Spleen (tissue), 11 donors: Measurements from ENCODE around the gene RNGTT. TPM values are rescaled to one million over a fixed set of nuclear protein-coding genes. Genes with fewer than 3 reads are reported as not detected.

Source experiments
- DNase-seq: peaks from one replicate; pipeline ENCODE4 v3.0.0-alpha.2; 2020
- H3K27ac ChIP-seq, 8 donors: fragments of 200-600 bp; sonication (generic) in 7 of 8; 1 replicate in 4 of 8; 2 replicates in 4 of 8; pipeline versions ENCODE4 v1.5.0 to v1.8.0; 2016 to 2021; ENCODE audit warnings: inconsistent platforms in 4 of 8, mild to moderate bottlenecking in 4 of 8, moderate library complexity in 1 of 8
- H3K27me3 ChIP-seq, 7 donors: fragments of 200-600 bp; sonication (generic) in 6 of 7; replicated peaks in 1 of 7; 1 replicate in 4 of 7; 2 replicates in 3 of 7; pipeline versions ENCODE4 v1.5.0 to v1.8.0; 2016 to 2021; ENCODE audit warnings: inconsistent platforms in 3 of 7, mild to moderate bottlenecking in 1 of 7
- H3K36me3 ChIP-seq, 6 donors: fragments of 200-600 bp; sonication (generic) in 5 of 6; 1 replicate in 4 of 6; 2 replicates in 2 of 6; pipeline versions ENCODE4 v1.5.0 to v1.8.0; 2016 to 2021; ENCODE audit warnings: inconsistent platforms in 2 of 6
- H3K4me1 ChIP-seq, 6 donors: fragments of 200-600 bp; sonication (generic) in 5 of 6; 1 replicate in 3 of 6; 2 replicates in 3 of 6; pipeline versions ENCODE4 v1.5.0 to v1.8.0; 2016 to 2021; ENCODE audit warnings: inconsistent platforms in 3 of 6
- H3K4me3 ChIP-seq, 8 donors: fragments of 200-600 bp; sonication (generic) in 7 of 8; 1 replicate in 4 of 8; 2 replicates in 4 of 8; pipeline versions ENCODE4 v1.5.0 to v1.8.0; 2016 to 2021; ENCODE audit warnings: inconsistent platforms in 4 of 8, mild to moderate bottlenecking in 4 of 8, moderate library complexity in 2 of 8
- H3K9me3 ChIP-seq, 8 donors: fragments of 200-600 bp; sonication (generic) in 7 of 8; 1 replicate in 4 of 8; 2 replicates in 4 of 8; pipeline versions ENCODE4 v1.5.0 to v1.8.0; 2016 to 2021; ENCODE audit warnings: inconsistent platforms in 4 of 8
- POLR2A ChIP-seq, 3 donors: fragments of 450-650 bp; IDR thresholded peaks; one replicate each; pipeline ENCODE4 v1.5.1; 2017; ENCODE audit warnings: antibody characterized with exemption in 3 of 3, mild to moderate bottlenecking in 1 of 3
- POLR2AphosphoS5 ChIP-seq, 3 donors: sonication (generic); formaldehyde crosslinking; IDR thresholded peaks; one replicate each; pipeline ENCODE4 v1.5.1; 2017; ENCODE audit warnings: antibody characterized with exemption in 3 of 3
- WGBS, 5 donors: extraction: QIAGEN DNeasy Blood & Tissue Kit in 3 of 5; methylation state at CpG; one replicate each; pipeline versions ENCODE4 v1.1.5 to v1.1.7; 2013 to 2018; 5-methylcytosine and 5-hydroxymethylcytosine counted together
- intact Hi-C: fragments of 100-400 bp; cut with DNase I; formaldehyde crosslinking; loops from one replicate; pipeline ENCODE4 v1.15.0; 2023; ENCODE audit warnings: low total_unique reads
- polyA plus RNA-seq, 3 donors: library from polyadenylated mRNA; stranded (reverse); fragments of 200-250 nt; gene quantifications; one replicate each; pipeline ENCODE4 v1.2.1, GENCODE V29; 2013
- total RNA-seq, 7 donors: library from RNA; depleted of rRNA in 3 of 7; stranded (reverse); fragments of >200 nt in 3 of 7; fragmentation: NEBNext Ultra II Directional in 4 of 7; extraction: Animal tissue kit (Norgen Biotek cat#: 25700) in 4 of 7; gene quantifications; one replicate each; pipeline versions ENCODE4 v1.1.0 to v1.2.1, GENCODE V29; 2016 to 2021
- TF ChIP-seq, protein P1 (sequence below), 11 experiments: fragments of 200-600 bp in 7 of 11; fragments of 450-650 bp in 4 of 11; sonication (generic) in 4 of 11; IDR thresholded peaks in 8 of 11; conservative IDR thresholded peaks in 3 of 11; 1 replicate in 7 of 11; 2 replicates in 4 of 11; pipeline versions ENCODE4 v1.4.0 to v1.8.0; 2016 to 2021; ENCODE audit warnings: antibody characterized with exemption in 11 of 11, inconsistent platforms in 4 of 11, mild to moderate bottlenecking in 1 of 11
- donor health status: healthy with polysubstance abuse.
- donor health status: DM: no; HTN: no; CAD: no; lungs with moderate emphysema.
- donor health status: DM: no; HTN: no; CAD: no.
- donor health status: Bipolar disorder and iron deficiency.
- donor health status: healthy.
- donor health status: DM: no; HTN: no; CAD: no.
- donor health status: DM: yes; HTN: yes; CAD: no.

Gene RNGTT
- total and polyA plus RNA-seq, 10 donors = 9.4 to 27.1 (median 17.6) TPM

DNA sequence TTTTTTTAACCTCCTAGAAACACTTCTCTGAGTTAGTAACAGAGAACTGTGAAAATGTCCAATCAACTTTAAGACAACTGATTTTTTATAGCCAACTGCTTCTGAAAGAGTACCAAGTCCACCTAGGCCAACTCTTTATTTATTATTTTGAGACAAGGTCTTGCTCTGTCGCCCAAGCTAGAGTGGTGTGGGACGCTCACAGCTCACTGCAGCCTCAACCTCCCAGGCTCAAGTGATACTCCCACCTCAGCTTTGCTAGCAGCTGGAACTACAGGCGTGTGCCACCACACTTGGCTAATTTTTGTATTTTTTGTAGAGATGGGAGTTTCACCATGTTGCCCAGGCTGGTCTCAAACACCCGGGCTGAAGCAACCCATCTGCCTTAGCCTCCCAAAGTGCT, 331.6 kb downstream of the RNGTT start:
- H3K4me3 ChIP-seq = no peak overlapping the region

DNA sequence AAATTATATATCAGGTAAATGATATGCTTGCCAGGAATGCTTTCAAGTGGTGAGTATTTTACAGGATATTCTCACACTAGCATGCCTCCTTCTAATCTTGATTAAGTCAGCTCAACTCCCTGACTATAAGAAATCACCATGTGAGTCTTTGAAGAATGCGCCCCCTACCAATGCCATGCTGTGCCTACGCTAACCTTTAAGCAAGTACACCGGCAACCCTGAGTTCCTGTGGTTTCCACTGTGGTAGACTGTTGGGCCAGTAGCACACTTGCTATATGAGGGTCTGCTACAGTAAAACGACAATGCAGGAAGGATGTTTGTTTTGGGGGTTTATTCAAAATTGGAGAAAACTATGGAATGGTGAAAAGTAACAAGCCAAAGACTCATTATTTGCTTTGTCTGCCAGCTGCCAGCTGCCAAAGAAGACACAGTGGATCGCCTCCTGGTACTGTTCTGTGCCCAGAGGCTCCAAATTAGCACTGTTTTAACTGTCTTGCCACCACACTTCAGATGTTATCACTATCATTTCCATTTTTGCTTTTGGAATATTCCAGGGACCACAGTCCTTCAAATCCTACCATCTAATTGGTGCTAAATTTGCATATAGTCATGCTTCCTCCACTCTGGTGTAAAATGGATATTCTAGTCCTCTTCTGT, 333.5 kb downstream of the RNGTT start:
- Histone ChIP-seq H3K27me3 (no peaks in the 10 kb centered on the region), H3K4me3 (no peak overlapping the region), H3K27ac (no peak overlapping the region), H3K4me1 (no peaks in the 10 kb centered on the region), H3K36me3 (no peaks in the 10 kb centered on the region), H3K9me3 (no peaks in the 10 kb centered on the region)
- 45 to 57% (median 50%) methylated on average over 5 of the region's 5 CpGs for WGBS, 5 donors
- DNase-seq = no peak
- intact Hi-C loops = no loop called here
- TF ChIP-seq, protein P1, sequence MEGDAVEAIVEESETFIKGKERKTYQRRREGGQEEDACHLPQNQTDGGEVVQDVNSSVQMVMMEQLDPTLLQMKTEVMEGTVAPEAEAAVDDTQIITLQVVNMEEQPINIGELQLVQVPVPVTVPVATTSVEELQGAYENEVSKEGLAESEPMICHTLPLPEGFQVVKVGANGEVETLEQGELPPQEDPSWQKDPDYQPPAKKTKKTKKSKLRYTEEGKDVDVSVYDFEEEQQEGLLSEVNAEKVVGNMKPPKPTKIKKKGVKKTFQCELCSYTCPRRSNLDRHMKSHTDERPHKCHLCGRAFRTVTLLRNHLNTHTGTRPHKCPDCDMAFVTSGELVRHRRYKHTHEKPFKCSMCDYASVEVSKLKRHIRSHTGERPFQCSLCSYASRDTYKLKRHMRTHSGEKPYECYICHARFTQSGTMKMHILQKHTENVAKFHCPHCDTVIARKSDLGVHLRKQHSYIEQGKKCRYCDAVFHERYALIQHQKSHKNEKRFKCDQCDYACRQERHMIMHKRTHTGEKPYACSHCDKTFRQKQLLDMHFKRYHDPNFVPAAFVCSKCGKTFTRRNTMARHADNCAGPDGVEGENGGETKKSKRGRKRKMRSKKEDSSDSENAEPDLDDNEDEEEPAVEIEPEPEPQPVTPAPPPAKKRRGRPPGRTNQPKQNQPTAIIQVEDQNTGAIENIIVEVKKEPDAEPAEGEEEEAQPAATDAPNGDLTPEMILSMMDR (IDR thresholded peaks at IDR 0.05 in 8 of 11, conservative IDR thresholded peaks at IDR 0.05 in 3 of 11) = peak in 2 of 11 experiments; percentile 12 to 17
- TF ChIP-seq POLR2A (IDR thresholded peaks at IDR 0.05) = no peak

More for the DNA sequence above, 331.6 kb downstream of the RNGTT start:
- intact Hi-C loops = no loop called here
- H3K27me3 ChIP-seq = no peaks in the 10 kb centered on the region
- no peak overlapping the region for H3K27ac ChIP-seq
- TF ChIP-seq POLR2AphosphoS5 (IDR thresholded peaks at IDR 0.05) (no peak), POLR2A (IDR thresholded peaks at IDR 0.05) (no peak)
- TF ChIP-seq, protein P1 (IDR thresholded peaks at IDR 0.05 in 8 of 11, conservative IDR thresholded peaks at IDR 0.05 in 3 of 11) = no peak
- no peaks in the 10 kb centered on the region for H3K4me1 ChIP-seq
- 73 to 88% (median 83%) methylated on average over 4 of the region's 4 CpGs for WGBS, 5 donors
- no peaks in the 10 kb centered on the region for H3K9me3 ChIP-seq
- H3K36me3 ChIP-seq = no peaks in the 10 kb centered on the region
- no peak for DNase-seq

DNA sequence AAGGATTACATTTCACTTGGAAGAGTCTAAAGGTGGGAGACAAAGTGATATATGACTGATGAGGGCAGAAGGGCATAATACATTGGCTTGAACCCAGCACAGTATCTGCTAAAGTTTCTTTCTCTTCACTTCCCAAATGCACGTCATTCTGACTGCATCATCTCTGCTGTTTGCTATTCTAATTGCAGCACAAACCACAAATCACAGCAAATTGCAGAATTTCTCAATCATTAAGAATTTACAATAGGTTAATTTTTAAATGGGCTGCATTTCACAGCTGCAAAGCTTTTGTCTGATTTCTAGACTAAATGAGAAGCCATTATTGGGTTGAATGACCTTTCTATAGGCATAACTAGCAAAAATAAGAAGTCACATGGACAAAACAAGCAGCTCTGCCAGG, 337.0 kb downstream of the RNGTT start:
- no peaks in the 10 kb centered on the region for H3K4me1 ChIP-seq
- H3K27ac ChIP-seq = no peak overlapping the region
- 43 to 65% (median 53%) methylated on average over 1 of the region's 1 CpG for WGBS, 5 donors
- DNase-seq = no peak
- H3K4me3 ChIP-seq = no peak overlapping the region
- no peaks in the 10 kb centered on the region for H3K9me3 ChIP-seq
- H3K27me3 ChIP-seq = no peaks in the 10 kb centered on the region
- TF ChIP-seq POLR2A (IDR thresholded peaks at IDR 0.05) = no peak
- TF ChIP-seq POLR2AphosphoS5 (IDR thresholded peaks at IDR 0.05) = no peak
- TF ChIP-seq, protein P1 (IDR thresholded peaks at IDR 0.05 in 8 of 11, conservative IDR thresholded peaks at IDR 0.05 in 3 of 11) = no peak
- intact Hi-C loops = no loop called here
- H3K36me3 ChIP-seq = no peaks in the 10 kb centered on the region

DNA sequence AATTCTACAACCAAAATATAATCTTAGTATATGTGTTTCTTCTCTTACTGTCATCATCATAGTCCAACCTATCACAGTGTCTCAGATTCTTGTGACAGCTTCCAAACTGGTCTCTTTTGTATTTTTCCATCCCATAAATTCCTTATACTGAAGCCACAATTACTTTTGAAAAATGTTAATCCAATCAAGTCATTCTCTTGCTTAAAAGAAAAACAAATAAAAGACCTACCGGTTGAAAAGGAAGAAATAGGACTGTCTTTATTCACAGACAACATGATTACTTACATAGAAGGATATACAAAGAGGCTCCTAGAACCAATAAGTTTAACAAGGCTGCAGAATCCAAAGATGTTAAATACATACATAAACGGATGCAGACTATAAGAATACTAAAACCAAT, 339.9 kb downstream of the RNGTT start:
- no peaks in the 10 kb centered on the region for H3K4me1 ChIP-seq
- 94 to 97% (median 96%) methylated on average over 2 of the region's 2 CpGs for whole genome bisulfite sequencing, 5 donors
- DNase-seq = no peak
- no peaks in the 10 kb centered on the region for H3K9me3 ChIP-seq
- H3K36me3 ChIP-seq = no peaks in the 10 kb centered on the region
- intact Hi-C loops = no loop called here
- H3K27me3 ChIP-seq = no peaks in the 10 kb centered on the region
- no peak overlapping the region for H3K4me3 ChIP-seq
- no peak for TF ChIP-seq POLR2A (IDR thresholded peaks at IDR 0.05)
- TF ChIP-seq POLR2AphosphoS5 (IDR thresholded peaks at IDR 0.05) = no peak
- TF ChIP-seq, protein P1 (IDR thresholded peaks at IDR 0.05 in 8 of 11, conservative IDR thresholded peaks at IDR 0.05 in 3 of 11) = no peak
- no peak overlapping the region for H3K27ac ChIP-seq
